ENCODE measurements around the gene ERCC4.

ERCC4 gene

DNA sequence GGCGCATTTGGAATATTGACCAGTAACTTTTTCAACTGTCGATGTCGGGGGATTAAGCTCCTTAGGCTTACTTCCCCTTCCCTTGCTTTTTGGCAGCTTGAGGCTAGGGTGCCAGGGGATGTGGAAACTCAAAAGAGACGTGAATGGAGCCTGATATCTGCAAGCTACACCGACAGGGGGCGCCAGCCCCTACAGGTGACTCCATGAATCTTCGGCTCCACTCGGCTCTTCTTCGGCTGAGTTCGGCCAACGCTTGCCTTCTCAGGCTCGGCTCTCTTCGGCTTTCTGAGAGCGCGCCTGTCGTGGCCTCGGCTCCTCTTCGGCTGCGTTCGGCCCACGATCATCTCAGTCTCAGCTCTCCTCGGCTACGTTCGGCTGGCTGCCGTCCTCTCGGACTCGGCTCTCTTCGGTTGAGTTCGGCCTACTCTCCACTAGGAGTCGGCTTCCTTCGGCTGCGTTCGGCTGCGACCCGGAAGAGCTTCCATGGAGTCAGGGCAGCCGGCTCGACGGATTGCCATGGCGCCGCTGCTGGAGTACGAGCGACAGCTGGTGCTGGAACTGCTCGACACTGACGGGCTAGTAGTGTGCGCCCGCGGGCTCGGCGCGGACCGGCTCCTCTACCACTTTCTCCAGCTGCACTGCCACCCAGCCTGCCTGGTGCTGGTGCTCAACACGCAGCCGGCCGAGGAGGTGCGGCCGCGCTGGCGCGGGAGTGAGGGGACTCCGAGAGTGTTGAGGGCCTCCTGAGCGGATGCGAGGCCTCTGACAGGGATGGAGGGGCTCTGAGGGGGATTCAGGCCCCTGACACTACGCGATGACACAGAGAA, at the start of gene ERCC4:
TSS of gene ERCC4 (plus strand) at position 472 of the 827 bp plus-strand sequence. CDS start at position 484, 12 bp downstream.
- TF ChIP-seq ELF4 (IDR thresholded peaks at IDR 0.05) (peak; percentile 55; the same call in 1 of the 2 replicates), HDGF (IDR thresholded peaks at IDR 0.05; ENCODE audit: borderline replicate concordance) (no peak), FOXK2 (IDR thresholded peaks at IDR 0.05) (no peak), ZNF384 (IDR thresholded peaks at IDR 0.05) (no peak), PKNOX1 (IDR thresholded peaks at IDR 0.05) (peak; percentile 50), LEF1 (IDR thresholded peaks at IDR 0.05; ENCODE audit: borderline replicate concordance) (no peak), ARNT (IDR thresholded peaks at IDR 0.05) (no peak), SUZ12 (IDR thresholded peaks at IDR 0.05) (no peak), L3MBTL2 (conservative IDR thresholded peaks at IDR 0.05) (peak; percentile 63)
- POLR2A ChIA-PET, result interaction anchor here (0.5 to 1.3 kb wide), 13 partner anchors 11 to 384 kb away, joined by 3 to 6 read pairs (median 4); no protein-coding TSS in a partner anchor

GRCh38 chr16:13873835-13874438, 46.0 kb upstream of the ERCC4 start:
- ChIA-PET CTCF (interaction anchor here (0.9 kb wide), 1 partner anchor 10 kb away, joined by 4 read pairs; no protein-coding TSS in a partner anchor), POLR2A (no interaction called here)
- DNase-seq (ENCODE audit: extremely low spot score), result peak; percentile 51
- TF ChIP-seq ELF4 (IDR thresholded peaks at IDR 0.05) (no peak), ARNT (IDR thresholded peaks at IDR 0.05) (no peak), PKNOX1 (IDR thresholded peaks at IDR 0.05) (no peak), ZNF384 (IDR thresholded peaks at IDR 0.05) (no peak), SUZ12 (IDR thresholded peaks at IDR 0.05) (no peak), FOXA1 (IDR thresholded peaks at IDR 0.05) (no peak), LEF1 (IDR thresholded peaks at IDR 0.05; ENCODE audit: borderline replicate concordance) (no peak), NFRKB (IDR thresholded peaks at IDR 0.05) (no peak)

More for the DNA sequence above, at the start of gene ERCC4:
- DNase-seq (ENCODE audit: extremely low spot score), result peak; percentile 98
- CTCF ChIA-PET, result interaction anchor here (0.7 to 1.5 kb wide), 15 partner anchors 12 to 607 kb away, joined by 3 to 10 read pairs (median 4); no protein-coding TSS in a partner anchor

DNA sequence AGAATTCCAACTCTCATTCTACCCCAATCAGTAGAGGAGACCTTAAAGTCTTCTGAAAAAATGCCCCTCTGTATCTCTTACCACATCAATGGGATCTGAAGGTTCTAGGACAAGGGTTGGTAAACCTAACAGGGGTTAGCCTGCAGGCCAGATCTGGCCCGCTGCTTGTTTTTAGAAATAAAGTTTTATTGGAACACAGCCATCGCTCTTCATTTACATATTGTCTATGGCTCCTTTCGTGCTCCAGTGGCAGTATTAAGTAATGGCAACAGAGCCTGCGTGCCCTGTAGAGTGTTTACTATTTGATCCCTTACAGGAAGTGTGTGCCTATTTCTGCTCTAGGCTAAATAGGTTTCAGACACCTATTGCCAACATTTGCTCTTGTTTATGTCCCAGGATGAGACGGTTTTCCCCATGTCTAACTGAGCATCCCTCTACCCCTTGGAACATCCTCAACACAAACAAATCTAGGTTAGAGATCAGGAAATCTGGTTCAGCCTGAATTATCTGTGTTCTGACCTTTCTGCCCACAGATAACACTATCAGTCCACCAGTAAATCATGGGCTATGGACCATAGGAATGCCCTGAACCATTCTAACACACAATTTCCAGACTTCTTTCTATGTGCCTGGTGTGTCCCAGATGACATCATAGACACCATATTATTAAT, 44.2 kb upstream of the ERCC4 start:
- DNase-seq (ENCODE audit: extremely low spot score), result no peak
- POLR2A ChIA-PET, result no interaction called here
- no peak for TF ChIP-seq SUZ12 (IDR thresholded peaks at IDR 0.05)
- CTCF ChIA-PET, result no interaction called here

DNA sequence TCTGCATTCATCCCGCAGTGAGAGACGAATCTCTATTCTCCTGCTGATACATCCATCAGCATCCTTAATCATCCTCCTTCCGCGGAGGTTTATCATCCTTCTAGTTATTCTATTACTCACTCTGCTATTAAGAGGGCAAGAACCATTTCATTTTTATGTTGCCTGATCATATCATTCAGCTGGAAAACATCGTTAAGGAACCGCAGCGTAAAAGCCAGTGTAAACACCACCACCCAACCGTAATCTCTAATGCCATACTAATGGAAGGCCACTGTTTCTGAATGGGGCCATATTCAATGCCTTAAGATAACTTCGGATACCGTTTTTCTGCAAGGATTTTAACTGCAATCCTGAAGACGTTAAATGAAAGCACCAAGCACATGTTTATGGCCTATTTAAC, 36.7 kb upstream of the ERCC4 start:
- CTCF ChIA-PET, result interaction anchor here (0.7 kb wide), 1 partner anchor 9 kb away, joined by 4 read pairs; no protein-coding TSS in a partner anchor
- POLR2A ChIA-PET, result no interaction called here
- TF ChIP-seq NFRKB (IDR thresholded peaks at IDR 0.05) (no peak), ARNT (IDR thresholded peaks at IDR 0.05) (no peak), LEF1 (IDR thresholded peaks at IDR 0.05; ENCODE audit: borderline replicate concordance) (no peak), SP1 (IDR thresholded peaks at IDR 0.05) (no peak), BHLHE40 (IDR thresholded peaks at IDR 0.05; ENCODE audit: borderline replicate concordance) (no peak), ZNF384 (IDR thresholded peaks at IDR 0.05) (no peak), PKNOX1 (IDR thresholded peaks at IDR 0.05) (no peak), HDGF (IDR thresholded peaks at IDR 0.05; ENCODE audit: borderline replicate concordance) (no peak), CTBP1 (IDR thresholded peaks at IDR 0.05; ENCODE audit: borderline replicate concordance) (no peak), FOXK2 (IDR thresholded peaks at IDR 0.05) (no peak), SUZ12 (IDR thresholded peaks at IDR 0.05) (no peak), TARDBP (IDR thresholded peaks at IDR 0.05) (no peak), ELF4 (IDR thresholded peaks at IDR 0.05) (no peak), L3MBTL2 (conservative IDR thresholded peaks at IDR 0.05) (no peak), FOXM1 (IDR thresholded peaks at IDR 0.05; ENCODE audit: borderline replicate concordance) (no peak), FOXA1 (IDR thresholded peaks at IDR 0.05) (no peak)
- no peak for DNase-seq (ENCODE audit: extremely low spot score)

GRCh38 chr16:13883881-13884280, 36.1 kb upstream of the ERCC4 start:
- POLR2A ChIA-PET, result no interaction called here
- no peak for TF ChIP-seq ZNF384 (IDR thresholded peaks at IDR 0.05)
- TF ChIP-seq HDGF (IDR thresholded peaks at IDR 0.05; ENCODE audit: borderline replicate concordance), result no peak
- TF ChIP-seq FOXK2 (IDR thresholded peaks at IDR 0.05), result no peak
- no peak for TF ChIP-seq CTBP1 (IDR thresholded peaks at IDR 0.05; ENCODE audit: borderline replicate concordance)
- TF ChIP-seq TARDBP (IDR thresholded peaks at IDR 0.05), result no peak
- TF ChIP-seq L3MBTL2 (conservative IDR thresholded peaks at IDR 0.05), result no peak
- no peak for TF ChIP-seq NFRKB (IDR thresholded peaks at IDR 0.05)
- no peak for TF ChIP-seq BHLHE40 (IDR thresholded peaks at IDR 0.05; ENCODE audit: borderline replicate concordance)
- no peak for TF ChIP-seq SP1 (IDR thresholded peaks at IDR 0.05)
- TF ChIP-seq LEF1 (IDR thresholded peaks at IDR 0.05; ENCODE audit: borderline replicate concordance), result no peak
- TF ChIP-seq FOXM1 (IDR thresholded peaks at IDR 0.05; ENCODE audit: borderline replicate concordance), result no peak
- CTCF ChIA-PET, result interaction anchor here (0.7 kb wide), 1 partner anchor 10 kb away, joined by 4 read pairs; no protein-coding TSS in a partner anchor
- no peak for DNase-seq (ENCODE audit: extremely low spot score)

All from HEK293T (cell line).